ENCODE results near the gene HCRTR1. TPM values are rescaled to one million over a fixed set of nuclear protein-coding genes. Genes with fewer than 3 reads are reported as not detected.

Gene HCRTR1
- total and polyA plus RNA-seq, 10 of the 15 experiments (the other 5 are each of a cell fraction or from before 2014, with no cell fraction given), result not detected

GRCh38 chr1:31618916-31619846, 1.7 kb downstream of the HCRTR1 start:
- Histone ChIP-seq H3K4me3 (no peak overlapping the region), H3K4me1 (ENCODE audit: control insufficient read depth, insufficient read depth, low read length) (no peaks in the 10 kb centered on the region; the same call in none of the 2 replicates), H3K27me3 (replicated peaks in 1 of 2; ENCODE audit: control insufficient read depth in 2 of 2, insufficient read depth in 2 of 2, low read length in 1 of 2) (no peaks in the 10 kb centered on the region; a peak in 2 of 4 replicates), H3K36me3 (ENCODE audit: control insufficient read depth in 2 of 2, insufficient read depth in 2 of 2, low read length in 1 of 2) (no peaks in the 10 kb centered on the region), H3K4me2 (ENCODE audit: control insufficient read depth, insufficient read depth) (no peak overlapping the region), H3K79me2 (ENCODE audit: control insufficient read depth, insufficient read depth, low read length) (no peaks in the 10 kb centered on the region), H3K27ac (ENCODE audit: control insufficient read depth, insufficient read depth) (no peak overlapping the region), H4K20me1 (ENCODE audit: control insufficient read depth, insufficient read depth) (no peaks in the 10 kb centered on the region), H2AFZ (ENCODE audit: control insufficient read depth, low read depth, low read length) (no peak overlapping the region), H3K9ac (ENCODE audit: control insufficient read depth, insufficient read depth, low read length) (no peak overlapping the region), H3K9me3 (replicated peaks; ENCODE audit: control insufficient read depth, insufficient read depth, low read length) (no peaks in the 10 kb centered on the region)
- ChIA-PET POLR2A (interaction anchor here (0.9 kb wide), 1 partner anchor 25 kb away, joined by 3 read pairs; no protein-coding TSS in a partner anchor), SMC1A (ENCODE audit: uncharacterized antibody, unreplicated experiment) (interaction anchor here (1.0 to 3.2 kb wide), 13 partner anchors 10 to 169 kb away, joined by 3 to 16 read pairs (median 5); no protein-coding TSS in a partner anchor), CTCF (interaction anchor here (0.7 to 4.9 kb wide), 25 partner anchors 8 to 246 kb away, joined by 3 to 61 read pairs (median 7); partner anchors contain the start of genes FABP3 and PEF1), RAD21 (ENCODE audit: unreplicated experiment) (interaction anchor here (0.6 to 3.2 kb wide), 14 partner anchors 21 to 436 kb away, joined by 3 to 10 read pairs (median 4); partner anchors contain the start of gene PEF1)
- TF ChIP-seq, protein P1, sequence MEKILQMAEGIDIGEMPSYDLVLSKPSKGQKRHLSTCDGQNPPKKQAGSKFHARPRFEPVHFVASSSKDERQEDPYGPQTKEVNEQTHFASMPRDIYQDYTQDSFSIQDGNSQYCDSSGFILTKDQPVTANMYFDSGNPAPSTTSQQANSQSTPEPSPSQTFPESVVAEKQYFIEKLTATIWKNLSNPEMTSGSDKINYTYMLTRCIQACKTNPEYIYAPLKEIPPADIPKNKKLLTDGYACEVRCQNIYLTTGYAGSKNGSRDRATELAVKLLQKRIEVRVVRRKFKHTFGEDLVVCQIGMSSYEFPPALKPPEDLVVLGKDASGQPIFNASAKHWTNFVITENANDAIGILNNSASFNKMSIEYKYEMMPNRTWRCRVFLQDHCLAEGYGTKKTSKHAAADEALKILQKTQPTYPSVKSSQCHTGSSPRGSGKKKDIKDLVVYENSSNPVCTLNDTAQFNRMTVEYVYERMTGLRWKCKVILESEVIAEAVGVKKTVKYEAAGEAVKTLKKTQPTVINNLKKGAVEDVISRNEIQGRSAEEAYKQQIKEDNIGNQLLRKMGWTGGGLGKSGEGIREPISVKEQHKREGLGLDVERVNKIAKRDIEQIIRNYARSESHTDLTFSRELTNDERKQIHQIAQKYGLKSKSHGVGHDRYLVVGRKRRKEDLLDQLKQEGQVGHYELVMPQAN (conservative IDR thresholded peaks at IDR 0.05), result no peak
- TF ChIP-seq, protein P2, sequence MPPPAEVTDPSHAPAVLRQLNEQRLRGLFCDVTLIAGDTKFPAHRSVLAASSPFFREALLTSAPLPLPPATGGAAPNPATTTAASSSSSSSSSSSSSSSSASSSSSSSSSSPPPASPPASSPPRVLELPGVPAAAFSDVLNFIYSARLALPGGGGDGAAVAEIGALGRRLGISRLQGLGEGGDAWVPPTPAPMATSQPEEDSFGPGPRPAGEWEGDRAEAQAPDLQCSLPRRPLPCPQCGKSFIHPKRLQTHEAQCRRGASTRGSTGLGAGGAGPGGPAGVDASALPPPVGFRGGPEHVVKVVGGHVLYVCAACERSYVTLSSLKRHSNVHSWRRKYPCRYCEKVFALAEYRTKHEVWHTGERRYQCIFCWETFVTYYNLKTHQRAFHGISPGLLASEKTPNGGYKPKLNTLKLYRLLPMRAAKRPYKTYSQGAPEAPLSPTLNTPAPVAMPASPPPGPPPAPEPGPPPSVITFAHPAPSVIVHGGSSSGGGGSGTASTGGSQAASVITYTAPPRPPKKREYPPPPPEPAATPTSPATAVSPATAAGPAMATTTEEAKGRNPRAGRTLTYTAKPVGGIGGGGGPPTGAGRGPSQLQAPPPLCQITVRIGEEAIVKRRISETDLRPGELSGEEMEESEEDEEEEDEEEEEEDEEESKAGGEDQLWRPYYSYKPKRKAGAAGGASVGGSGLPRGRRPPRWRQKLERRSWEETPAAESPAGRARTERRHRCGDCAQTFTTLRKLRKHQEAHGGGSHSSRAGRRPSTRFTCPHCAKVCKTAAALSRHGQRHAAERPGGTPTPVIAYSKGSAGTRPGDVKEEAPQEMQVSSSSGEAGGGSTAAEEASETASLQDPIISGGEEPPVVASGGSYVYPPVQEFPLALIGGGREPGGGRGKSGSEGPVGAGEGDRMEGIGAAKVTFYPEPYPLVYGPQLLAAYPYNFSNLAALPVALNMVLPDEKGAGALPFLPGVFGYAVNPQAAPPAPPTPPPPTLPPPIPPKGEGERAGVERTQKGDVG (CRISPR knock-in tag; IDR thresholded peaks at IDR 0.05), result no peak
- TF ChIP-seq PML (IDR thresholded peaks at IDR 0.05; ENCODE audit: low read length) (no peak), SREBF2 (IDR thresholded peaks at IDR 0.05; ENCODE audit: low read length) (no peak), SRF (IDR thresholded peaks at IDR 0.05; ENCODE audit: low read depth in 2 of 2, low read length in 2 of 2) (no peak), MTA2 (IDR thresholded peaks at IDR 0.05; ENCODE audit: low read depth) (no peak), POLR2A (IDR thresholded peaks at IDR 0.05; ENCODE audit: low read depth, low read length) (no peak), NBN (IDR thresholded peaks at IDR 0.05) (no peak)
- TF ChIP-seq, protein P3, sequence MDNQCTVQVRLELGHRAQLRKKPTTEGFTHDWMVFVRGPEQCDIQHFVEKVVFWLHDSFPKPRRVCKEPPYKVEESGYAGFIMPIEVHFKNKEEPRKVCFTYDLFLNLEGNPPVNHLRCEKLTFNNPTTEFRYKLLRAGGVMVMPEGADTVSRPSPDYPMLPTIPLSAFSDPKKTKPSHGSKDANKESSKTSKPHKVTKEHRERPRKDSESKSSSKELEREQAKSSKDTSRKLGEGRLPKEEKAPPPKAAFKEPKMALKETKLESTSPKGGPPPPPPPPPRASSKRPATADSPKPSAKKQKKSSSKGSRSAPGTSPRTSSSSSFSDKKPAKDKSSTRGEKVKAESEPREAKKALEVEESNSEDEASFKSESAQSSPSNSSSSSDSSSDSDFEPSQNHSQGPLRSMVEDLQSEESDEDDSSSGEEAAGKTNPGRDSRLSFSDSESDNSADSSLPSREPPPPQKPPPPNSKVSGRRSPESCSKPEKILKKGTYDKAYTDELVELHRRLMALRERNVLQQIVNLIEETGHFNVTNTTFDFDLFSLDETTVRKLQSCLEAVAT (IDR thresholded peaks at IDR 0.05), result no peak
- BruUV-seq (replicated peaks), result no TSS peak
- WGBS (ENCODE audit: insufficient coverage, insufficient replicate concordance, low lambda C conversion rate, missing lambda C conversion rate), result 20% methylated on average over 23 of the region's 23 CpGs
- in situ Hi-C loops (cut with MboI) (no loop called here), intact Hi-C loops (cut with micrococcal nuclease; ENCODE audit: unreplicated experiment) (loop anchor here (1.0 to 2.0 kb wide), 2 partner anchors 24 to 55 kb away; no protein-coding TSS in a partner anchor)
- FAIRE-seq (no peak), DNase-seq (ENCODE audit: low read depth, low spot score) (no peak), ATAC-seq (peak; percentile 35; the same call in 2 of the 3 replicates)
